Measurements from ENCODE around the gene PPARD. TPM values are rescaled to one million over a fixed set of nuclear protein-coding genes. Genes with fewer than 3 reads are reported as not detected.

PPARD gene
- total and polyA plus RNA-seq, 2 of the 13 experiments (the other 11 are each of a cell fraction or from before 2014, with no cell fraction given): 6.1 to 13.3 TPM

DNA sequence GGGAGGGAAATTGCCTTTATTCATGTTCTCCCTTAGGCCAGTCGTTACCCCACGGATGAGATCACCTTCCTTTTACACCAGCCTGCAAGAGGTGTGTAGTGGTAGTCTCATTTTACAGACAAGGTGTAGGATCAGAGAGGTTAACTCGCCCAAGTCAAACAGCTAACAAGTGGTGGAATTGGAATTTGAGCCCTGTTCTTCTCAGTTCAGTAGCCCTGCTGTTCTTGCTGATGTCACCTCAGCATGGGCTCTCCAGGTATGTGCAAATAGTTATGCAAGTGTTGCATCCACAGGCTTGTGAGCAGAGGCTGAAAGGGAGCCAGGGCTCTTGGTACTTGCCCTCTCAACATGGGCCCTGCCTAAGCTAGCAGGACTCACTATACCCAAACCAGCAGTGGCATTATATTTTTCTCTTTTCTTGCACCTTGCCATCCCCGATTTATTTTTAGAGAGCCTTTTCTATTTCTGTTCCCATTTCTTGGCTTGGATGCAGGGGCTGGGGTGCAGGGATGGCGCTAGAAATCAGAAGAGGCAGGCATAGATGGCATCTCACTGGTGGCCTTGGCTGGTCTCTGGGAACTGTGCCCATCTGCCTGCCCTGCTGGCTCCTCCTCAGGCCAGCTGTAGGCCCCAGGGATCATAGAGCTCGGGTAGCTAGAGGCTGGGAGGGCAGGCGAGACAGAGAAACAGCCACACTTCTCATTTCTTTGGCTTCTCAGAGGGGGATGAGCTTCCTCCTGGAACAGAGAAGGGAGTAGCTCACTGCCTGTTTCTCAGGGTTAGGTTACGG is 18.2 kb downstream of the PPARD start (continued):
- no peak for TF ChIP-seq ZNF569 (CRISPR knock-in tag; IDR thresholded peaks at IDR 0.05; ENCODE audit: borderline replicate concordance)
- TF ChIP-seq ZNF766 (CRISPR knock-in tag; IDR thresholded peaks at IDR 0.05; ENCODE audit: borderline replicate concordance): no peak
- TF ChIP-seq PAX8 (CRISPR knock-in tag; IDR thresholded peaks at IDR 0.05; ENCODE audit: borderline replicate concordance): 0 out of 2 replicates have a peak, but pooled peaks have one; percentile 62
- TF ChIP-seq, protein P1, sequence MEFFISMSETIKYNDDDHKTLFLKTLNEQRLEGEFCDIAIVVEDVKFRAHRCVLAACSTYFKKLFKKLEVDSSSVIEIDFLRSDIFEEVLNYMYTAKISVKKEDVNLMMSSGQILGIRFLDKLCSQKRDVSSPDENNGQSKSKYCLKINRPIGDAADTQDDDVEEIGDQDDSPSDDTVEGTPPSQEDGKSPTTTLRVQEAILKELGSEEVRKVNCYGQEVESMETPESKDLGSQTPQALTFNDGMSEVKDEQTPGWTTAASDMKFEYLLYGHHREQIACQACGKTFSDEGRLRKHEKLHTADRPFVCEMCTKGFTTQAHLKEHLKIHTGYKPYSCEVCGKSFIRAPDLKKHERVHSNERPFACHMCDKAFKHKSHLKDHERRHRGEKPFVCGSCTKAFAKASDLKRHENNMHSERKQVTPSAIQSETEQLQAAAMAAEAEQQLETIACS (CRISPR knock-in tag; IDR thresholded peaks at IDR 0.05): no peak
- TF ChIP-seq MAFK (conservative IDR thresholded peaks at IDR 0.05 in 1 of 2, IDR thresholded peaks at IDR 0.05 in 1 of 2; ENCODE audit: low read length in 2 of 2): peak; percentile 47 to 49; a peak in 2 of 4 replicates
- TF ChIP-seq, protein P2, sequence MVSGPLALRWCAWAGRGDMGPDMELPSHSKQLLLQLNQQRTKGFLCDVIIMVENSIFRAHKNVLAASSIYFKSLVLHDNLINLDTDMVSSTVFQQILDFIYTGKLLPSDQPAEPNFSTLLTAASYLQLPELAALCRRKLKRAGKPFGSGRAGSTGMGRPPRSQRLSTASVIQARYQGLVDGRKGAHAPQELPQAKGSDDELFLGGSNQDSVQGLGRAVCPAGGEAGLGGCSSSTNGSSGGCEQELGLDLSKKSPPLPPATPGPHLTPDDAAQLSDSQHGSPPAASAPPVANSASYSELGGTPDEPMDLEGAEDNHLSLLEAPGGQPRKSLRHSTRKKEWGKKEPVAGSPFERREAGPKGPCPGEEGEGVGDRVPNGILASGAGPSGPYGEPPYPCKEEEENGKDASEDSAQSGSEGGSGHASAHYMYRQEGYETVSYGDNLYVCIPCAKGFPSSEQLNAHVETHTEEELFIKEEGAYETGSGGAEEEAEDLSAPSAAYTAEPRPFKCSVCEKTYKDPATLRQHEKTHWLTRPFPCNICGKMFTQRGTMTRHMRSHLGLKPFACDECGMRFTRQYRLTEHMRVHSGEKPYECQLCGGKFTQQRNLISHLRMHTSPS (CRISPR knock-in tag; IDR thresholded peaks at IDR 0.05; ENCODE audit: low read depth): peak; percentile 78; the same call in 1 of the 2 replicates
- no peak for TF ChIP-seq EEA1 (CRISPR knock-in tag; IDR thresholded peaks at IDR 0.05; ENCODE audit: borderline replicate concordance)
- TF ChIP-seq HNRNPL (IDR thresholded peaks at IDR 0.05; ENCODE audit: low read depth, low read length): no peak
- peak; percentile 91; the same call in 1 of the 2 replicates for TF ChIP-seq ATM (IDR thresholded peaks at IDR 0.05; ENCODE audit: borderline replicate concordance)
- TF ChIP-seq, protein P3, sequence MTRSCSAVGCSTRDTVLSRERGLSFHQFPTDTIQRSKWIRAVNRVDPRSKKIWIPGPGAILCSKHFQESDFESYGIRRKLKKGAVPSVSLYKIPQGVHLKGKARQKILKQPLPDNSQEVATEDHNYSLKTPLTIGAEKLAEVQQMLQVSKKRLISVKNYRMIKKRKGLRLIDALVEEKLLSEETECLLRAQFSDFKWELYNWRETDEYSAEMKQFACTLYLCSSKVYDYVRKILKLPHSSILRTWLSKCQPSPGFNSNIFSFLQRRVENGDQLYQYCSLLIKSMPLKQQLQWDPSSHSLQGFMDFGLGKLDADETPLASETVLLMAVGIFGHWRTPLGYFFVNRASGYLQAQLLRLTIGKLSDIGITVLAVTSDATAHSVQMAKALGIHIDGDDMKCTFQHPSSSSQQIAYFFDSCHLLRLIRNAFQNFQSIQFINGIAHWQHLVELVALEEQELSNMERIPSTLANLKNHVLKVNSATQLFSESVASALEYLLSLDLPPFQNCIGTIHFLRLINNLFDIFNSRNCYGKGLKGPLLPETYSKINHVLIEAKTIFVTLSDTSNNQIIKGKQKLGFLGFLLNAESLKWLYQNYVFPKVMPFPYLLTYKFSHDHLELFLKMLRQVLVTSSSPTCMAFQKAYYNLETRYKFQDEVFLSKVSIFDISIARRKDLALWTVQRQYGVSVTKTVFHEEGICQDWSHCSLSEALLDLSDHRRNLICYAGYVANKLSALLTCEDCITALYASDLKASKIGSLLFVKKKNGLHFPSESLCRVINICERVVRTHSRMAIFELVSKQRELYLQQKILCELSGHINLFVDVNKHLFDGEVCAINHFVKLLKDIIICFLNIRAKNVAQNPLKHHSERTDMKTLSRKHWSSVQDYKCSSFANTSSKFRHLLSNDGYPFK (CRISPR knock-in tag; IDR thresholded peaks at IDR 0.05; ENCODE audit: borderline replicate concordance): no peak
- no peak for TF ChIP-seq PHB2 (IDR thresholded peaks at IDR 0.05; ENCODE audit: partially characterized antibody)
- TF ChIP-seq SNAPC2 (CRISPR knock-in tag; IDR thresholded peaks at IDR 0.05): no peak
- TF ChIP-seq, protein P4, sequence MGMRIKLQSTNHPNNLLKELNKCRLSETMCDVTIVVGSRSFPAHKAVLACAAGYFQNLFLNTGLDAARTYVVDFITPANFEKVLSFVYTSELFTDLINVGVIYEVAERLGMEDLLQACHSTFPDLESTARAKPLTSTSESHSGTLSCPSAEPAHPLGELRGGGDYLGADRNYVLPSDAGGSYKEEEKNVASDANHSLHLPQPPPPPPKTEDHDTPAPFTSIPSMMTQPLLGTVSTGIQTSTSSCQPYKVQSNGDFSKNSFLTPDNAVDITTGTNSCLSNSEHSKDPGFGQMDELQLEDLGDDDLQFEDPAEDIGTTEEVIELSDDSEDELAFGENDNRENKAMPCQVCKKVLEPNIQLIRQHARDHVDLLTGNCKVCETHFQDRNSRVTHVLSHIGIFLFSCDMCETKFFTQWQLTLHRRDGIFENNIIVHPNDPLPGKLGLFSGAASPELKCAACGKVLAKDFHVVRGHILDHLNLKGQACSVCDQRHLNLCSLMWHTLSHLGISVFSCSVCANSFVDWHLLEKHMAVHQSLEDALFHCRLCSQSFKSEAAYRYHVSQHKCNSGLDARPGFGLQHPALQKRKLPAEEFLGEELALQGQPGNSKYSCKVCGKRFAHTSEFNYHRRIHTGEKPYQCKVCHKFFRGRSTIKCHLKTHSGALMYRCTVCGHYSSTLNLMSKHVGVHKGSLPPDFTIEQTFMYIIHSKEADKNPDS (CRISPR knock-in tag; IDR thresholded peaks at IDR 0.05): no peak
- TF ChIP-seq POLR2A (IDR thresholded peaks at IDR 0.05; ENCODE audit: insufficient read depth in 1 of 2, low read depth in 2 of 2, low read length in 2 of 2): no peak
- TF ChIP-seq, protein P5, sequence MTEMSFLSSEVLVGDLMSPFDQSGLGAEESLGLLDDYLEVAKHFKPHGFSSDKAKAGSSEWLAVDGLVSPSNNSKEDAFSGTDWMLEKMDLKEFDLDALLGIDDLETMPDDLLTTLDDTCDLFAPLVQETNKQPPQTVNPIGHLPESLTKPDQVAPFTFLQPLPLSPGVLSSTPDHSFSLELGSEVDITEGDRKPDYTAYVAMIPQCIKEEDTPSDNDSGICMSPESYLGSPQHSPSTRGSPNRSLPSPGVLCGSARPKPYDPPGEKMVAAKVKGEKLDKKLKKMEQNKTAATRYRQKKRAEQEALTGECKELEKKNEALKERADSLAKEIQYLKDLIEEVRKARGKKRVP (CRISPR knock-in tag; IDR thresholded peaks at IDR 0.05): peak in 1 of 2 experiments; percentile 95; a peak in 2 of 4 replicates
- TF ChIP-seq ZNF543 (CRISPR knock-in tag; IDR thresholded peaks at IDR 0.05): peak; percentile 85
- no peak for TF ChIP-seq HOXA9 (CRISPR knock-in tag; IDR thresholded peaks at IDR 0.05; ENCODE audit: borderline replicate concordance)
- TF ChIP-seq STAT5B (CRISPR knock-in tag; IDR thresholded peaks at IDR 0.05): no peak
- no peak for TF ChIP-seq ZNF143 (CRISPR knock-in tag; IDR thresholded peaks at IDR 0.05)
- no peak for TF ChIP-seq POLR2AphosphoS5 (IDR thresholded peaks at IDR 0.05; ENCODE audit: low read depth, low read length)

All from HepG2 (cell line).